CD4-positive, alpha-beta T cell treated with Interleukin-15 for 1 hour (primary cell): ENCODE measurements around the gene APOBEC3B.
"Not testable (repeated sequence)": the region's sequence is repeated elsewhere in the genome, so short reads cannot be mapped to it uniquely, and the experiment has no call there.

Source experiments
- DNase-seq: peaks from one replicate; pipeline ENCODE4 v3.0.0-alpha.2; 2020

Gene APOBEC3B

DNA sequence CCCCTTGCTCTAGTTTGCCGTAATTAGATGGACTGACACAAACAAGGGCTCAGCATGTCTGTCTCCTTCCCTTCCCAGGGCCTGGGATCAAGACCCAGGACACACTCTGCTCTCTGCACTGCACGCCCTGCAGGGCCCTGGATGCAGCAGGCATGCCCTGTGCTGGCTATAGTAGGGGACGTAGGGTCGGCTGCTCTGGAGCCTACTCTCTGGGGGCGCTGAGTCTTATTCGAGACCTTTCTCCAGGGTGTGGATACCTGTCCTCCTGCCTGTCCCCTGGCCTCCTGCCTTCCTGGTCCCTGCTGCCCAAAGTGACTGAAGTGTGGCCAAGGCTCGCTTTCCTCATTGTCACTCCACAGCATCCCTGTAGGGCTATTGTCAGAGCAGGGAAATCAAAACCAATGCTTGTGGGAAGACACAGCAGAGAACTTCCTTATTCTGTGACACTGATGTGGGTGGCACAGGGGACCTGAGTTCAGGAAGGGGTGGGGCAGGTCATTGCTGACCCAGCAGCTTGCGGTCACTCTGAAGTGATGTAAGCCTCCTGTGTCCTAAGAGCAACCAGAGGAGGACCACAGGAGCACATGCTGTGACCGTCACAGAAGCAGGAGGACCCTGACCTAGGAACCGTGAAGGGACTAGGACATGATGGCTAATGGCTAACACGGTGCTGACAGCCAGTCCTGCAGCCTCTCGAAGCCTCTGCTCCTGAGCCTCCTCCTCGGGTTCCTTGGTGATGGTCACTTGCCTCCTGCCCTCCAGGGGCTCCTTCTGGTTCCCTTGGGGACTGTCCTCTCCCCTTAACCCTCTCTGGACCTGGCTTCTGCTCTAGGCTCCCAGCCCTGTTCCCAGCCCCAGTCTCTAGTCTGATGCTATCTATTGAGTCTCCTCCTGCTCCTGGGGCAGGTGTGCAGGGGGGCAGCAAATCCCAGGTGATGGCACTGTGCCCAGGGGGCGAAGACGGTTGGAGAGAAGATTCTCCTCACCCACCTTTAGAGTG lies 14.4 kb upstream of the APOBEC3B start:
- peak; percentile 85 for DNase-seq

DNA sequence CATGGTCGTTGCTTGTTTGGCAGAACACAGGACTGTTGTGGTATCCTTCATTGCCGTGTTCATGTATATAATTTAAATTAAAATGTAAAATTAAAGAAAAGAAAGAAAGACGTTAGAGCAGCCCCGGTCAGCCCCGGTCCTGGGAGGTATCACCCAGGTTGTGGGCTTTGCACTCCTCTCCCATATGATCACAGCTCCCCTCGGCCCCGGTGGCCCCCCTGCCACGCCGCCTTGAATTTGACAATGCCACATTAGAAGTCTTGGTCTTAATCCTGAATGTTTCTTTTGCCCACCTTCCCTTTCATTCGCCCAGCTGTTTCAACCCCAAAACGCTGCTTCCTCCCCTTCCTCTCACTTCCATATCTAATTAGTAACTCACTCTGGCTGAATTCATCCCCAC lies 13.3 kb upstream of the APOBEC3B start:
- DNase-seq = no peak

DNA sequence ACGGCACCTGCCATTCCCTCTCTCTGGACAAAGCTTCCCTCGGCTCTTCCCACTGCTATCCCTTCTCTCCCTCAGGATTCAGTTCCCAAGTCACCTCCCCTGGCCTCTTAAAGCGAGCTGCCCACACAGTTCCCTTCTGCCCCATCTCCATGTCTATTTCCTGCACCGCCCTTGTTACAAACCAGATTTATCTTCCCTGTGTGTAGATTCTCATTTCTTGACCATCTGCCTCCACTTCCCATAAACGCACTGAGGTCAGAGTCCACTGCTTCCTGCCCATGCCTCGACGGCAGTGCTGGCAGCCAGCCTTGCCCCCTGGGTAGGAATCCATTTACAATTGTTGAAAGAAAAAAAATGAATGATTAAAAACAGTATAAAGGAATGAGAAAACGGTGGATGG lies 11.6 kb upstream of the APOBEC3B start:
- DNase-seq = no peak

DNA sequence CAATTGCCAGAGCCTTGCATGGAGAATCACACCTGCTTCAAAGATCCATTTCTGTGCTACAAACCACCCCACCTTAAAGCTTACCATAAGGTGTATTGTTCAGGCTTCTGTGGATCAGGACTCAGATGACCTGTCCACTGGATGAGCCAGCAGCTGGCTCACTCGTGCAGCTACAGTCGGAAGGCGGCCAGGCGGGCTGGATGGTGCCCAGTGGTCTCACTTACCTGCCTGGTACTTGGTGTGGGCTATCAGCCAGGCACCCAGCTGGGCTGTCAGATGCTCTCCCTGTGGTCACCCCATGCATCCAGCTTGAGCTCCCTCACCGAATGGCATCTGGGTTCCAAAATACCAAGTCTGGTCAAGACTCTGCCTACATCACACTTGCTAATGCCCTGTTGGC lies 10.9 kb upstream of the APOBEC3B start:
- DNase-seq = no peak

DNA sequence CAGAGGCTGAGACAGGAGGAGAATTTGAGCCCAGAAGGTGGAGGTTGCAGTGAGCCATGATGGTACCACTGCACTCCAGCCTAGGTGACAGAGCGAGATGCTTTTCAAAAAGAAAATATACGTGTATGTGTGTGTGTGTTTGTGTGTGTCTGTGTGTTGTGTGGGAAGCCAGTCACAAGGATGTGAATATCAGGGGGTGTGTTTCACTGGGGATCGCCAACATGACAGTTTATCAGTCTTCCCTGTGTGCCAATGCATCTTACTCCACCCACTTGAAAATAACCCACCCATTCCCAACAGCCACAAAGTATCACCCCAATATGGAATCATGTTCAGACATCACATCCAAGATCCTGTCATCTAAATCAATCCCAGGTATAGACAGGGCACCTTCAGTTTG lies 10.4 kb upstream of the APOBEC3B start:
- no peak for DNase-seq

DNA sequence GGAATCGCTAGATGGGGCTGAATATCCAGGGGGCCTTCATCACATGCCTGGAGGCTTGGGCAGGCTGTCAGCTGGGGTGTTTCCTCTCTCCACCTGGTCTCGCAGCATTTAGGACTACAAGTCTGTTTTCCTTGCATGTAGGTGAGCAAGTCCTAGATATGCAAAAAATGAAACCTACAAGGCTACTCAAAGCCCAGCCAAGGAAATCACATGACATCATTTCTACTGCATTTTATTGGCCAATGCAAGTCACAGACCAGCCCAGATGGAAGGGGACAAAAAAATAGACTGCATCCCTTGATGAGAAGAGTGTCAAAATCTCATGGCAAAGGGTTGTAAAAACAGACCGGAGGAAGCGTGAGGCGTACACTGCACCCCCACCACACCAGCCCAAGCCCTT lies 9.6 kb upstream of the APOBEC3B start:
- no peak for DNase-seq

DNA sequence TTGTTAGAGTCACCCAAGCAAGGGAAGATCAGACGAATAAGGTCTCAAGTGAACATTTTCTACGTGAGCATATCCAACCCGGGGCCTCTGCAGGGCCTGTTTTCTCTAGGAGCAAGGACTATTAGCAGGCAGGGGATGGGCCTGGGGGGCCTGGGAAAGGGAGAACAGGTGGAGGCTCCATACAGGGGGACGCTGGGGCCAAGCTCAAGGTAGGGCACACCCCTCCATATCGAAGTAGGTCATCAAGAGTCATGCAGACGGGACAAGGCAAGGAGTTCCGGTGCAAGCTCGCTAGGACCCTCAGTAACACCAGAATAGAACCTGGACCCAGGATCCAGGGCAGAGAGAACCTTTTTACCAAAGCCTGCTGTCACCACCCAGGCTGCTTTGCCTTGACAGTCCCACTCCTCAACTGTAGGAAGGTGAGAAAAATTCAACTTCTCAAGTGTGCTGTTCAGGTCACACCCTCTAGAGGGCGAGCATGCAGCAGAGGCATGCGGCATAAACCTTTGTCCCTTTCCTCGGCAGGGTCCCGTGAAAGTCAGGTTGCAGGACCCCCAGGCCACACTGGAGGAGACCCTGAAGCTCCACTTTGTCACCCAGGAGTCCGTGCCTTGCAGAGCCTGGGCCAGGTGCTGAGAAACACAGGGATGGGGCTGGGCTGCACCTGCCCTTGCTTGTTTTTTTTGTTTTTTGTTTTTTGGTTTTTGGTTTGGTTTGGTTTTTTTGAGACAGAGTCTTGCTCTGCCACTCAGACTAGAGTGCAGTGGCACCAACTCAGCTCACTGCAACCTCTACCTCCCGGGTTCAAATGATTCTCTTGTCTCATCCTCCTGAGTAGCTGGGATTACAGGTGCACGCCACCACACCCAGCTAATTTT lies 8.6 kb upstream of the APOBEC3B start:
- DNase-seq = peak; percentile 44

DNA sequence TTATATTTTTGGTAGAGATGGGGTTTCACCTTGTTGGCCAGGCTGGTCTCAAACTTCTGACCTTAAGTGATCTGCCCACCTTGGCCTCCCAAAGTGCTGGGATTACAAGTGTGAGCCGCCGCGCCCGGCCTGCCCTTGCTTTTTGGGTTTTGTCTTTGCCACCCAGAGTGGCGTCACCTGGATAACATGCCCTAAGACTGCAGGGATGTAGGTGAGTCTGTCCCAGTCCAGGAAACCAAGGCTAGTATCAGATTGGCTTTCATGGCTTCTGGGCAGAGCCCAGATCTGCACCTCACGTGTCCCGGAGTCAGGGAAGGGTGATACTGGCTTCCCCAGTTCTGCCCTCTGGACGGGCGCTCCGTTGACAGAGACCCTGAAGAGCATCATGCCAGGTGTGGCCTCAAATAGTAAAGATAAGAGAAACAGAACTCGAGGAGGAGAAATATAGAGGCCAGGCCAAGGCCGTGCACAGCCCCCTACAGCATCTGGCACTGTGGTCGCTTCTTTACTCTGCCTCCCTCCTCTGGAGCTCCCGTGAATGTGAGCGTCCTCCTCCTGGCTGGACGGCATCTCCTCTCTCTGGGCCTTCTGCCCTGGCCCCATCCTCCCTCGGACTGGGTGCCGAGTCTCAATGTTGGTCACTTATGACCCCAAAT lies 7.8 kb upstream of the APOBEC3B start:
- DNase-seq = no peak

DNA sequence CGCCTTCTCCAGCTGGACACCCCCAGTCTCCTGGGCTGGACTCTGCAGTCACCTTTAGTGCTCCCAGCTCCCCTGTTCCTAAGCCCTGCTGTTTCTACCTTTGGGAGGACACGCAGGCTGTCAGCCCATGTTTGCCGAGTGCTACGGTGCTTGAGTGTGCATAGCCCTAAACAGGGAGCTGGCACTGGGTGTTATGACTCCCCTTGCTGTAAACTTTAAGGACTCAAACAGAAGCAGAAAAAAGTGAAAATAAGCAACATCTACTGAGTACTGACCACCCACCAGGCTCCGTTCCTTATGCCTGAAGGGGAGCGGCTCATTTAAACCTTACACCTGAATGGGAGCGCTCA lies 7.3 kb upstream of the APOBEC3B start:
- DNase-seq = no peak

DNA sequence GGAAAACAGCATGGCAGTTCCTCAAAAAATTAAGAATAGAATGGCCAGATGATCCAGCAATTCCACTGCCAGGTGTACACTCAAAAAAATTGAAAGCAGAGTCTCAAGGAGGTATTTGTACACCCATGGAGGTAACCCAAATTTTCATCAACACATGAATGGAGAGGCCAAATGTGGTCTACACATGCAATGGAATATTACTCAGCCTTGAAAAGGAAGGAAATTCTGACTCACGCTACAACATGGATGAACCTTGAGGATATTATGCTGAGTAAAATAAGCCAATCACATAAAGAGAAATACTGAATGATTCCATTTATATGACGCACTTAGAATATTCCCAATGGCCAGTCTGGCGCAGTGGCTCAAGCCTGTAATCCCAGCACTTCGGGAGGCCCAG lies 4.9 kb upstream of the APOBEC3B start:
- DNase-seq = not testable (repeated sequence)

DNA sequence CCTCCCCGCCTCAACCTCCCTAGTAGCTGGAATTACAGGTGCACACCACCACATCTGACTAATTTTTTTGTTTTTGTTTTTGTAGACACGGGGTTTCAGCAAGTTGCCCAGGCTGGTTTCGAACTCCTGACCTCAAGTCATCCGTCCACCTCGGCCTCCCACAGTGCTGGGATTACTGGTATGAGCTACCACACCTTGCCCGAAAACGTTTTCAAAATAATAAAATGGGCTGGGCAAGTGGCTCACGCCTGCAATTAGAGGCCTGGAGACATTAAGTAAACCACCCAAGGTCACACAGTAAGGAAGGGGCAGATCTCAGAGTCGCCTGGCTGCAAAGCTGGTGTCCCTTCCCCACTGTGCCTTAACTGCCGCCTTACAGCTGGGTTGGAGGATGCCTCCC lies 1.6 kb upstream of the APOBEC3B start:
- not testable (repeated sequence) for DNase-seq

DNA sequence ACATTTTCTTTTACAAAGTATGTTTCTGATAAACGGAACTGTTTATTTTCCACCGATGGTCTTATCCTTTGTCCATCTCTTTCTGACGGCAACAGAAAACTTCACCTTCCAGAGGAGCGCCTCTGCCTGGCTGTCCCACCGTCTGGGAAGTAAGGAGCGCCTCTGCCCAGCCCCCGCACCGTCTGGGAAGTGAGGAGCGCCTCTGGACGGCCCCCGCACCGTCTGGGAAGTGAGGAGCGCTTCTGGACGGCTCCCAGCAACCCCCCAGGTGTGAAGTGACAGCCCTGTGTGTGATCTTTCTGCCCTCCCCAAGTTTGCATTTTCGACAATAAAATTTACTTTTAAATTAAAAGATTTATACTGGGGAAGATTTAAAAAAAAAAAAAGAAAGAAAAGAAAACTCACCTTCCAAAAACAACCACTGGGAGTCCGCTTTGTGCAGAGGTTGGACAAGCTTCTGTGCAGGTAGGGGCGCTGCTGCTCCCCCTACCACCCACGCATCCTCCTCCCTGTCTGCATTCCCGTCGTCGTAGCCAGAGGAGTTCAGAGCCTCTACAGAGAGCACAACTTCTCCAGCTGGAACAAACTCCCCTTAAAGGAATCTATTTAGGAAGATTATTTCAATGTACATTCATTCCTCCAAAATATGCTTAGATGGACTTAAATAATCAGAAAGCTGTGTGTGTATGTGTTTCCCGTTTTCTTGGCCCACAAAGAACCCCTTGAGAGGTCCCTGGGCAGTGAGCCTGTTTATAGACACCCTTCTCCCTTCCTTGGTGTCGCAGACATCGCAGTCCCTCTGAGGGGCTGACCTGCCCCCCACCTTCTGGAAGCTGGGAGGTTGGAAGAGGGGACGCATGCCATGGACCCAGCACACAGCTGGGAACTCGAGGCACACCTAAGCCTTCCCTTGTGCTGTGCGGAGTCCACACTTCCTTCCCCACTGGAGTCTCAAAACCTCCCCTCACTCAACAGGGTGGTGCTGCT lies 849 bp upstream of the APOBEC3B start:
- DNase-seq = no peak

DNA sequence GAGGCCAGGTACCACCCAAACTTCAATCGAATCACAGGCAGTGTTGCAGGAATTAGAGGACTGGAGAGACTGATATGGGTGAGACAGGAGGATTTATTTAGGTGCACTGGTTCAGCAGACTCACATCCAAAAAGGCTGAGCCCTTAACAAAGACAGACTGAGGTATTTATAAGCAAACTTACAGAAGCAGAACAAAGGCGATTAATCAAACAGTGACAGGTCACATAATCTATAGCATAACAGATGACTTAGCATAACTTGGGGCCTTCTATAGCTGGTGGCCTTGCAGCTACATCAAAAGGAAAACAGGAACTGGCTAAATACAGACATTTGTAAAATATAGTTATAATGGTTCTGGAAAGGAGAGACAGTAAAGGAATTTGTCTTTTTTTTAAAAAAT lies 2.1 kb downstream of the APOBEC3B start:
- no peak for DNase-seq

DNA sequence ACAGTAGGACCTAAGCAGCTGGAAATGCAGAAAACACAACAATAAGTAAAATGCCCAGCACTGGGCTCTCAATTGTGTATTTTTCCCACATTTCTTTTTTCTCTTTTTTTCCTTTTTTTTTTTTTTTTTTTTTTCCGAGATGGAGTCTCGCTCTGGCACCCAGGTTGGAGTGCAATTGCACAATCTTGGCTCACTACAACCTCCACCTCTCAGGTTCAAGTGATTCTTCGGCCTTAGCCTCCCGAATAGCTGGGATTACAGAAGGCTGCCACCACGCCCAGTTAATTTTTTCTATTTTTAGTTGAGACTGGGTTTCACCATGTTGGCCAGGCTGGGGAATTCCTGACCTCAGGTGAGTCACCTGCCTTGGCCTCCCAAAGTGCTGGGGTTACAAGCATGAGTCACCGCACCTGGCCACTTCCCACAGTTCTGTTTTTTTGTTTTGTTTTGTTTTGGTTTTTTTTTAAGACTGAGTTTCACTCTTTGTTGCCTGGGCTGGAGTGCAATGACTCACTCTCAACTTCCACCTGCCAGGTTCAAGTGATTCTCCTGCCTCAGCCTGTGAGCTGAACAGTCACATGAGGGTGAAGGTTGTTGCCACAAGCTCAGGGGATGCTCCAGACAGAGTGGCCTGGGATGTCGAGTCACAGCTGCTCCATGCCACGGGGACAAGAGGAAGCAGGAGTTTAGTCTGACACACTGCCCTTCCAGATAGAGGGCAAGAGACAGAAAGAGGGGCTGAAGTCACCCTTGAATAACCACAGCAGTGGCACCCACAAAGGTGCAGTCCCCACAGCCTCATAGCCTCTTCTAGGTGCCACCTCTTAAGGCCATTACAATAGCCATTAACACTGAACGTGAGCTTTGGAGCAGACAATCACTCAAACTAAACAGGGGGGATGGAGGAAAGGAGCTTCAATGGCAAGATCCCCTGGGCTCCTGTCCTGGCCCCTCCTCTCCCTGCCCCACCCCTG lies 2.9 kb downstream of the APOBEC3B start:
- peak; percentile 85 for DNase-seq

DNA sequence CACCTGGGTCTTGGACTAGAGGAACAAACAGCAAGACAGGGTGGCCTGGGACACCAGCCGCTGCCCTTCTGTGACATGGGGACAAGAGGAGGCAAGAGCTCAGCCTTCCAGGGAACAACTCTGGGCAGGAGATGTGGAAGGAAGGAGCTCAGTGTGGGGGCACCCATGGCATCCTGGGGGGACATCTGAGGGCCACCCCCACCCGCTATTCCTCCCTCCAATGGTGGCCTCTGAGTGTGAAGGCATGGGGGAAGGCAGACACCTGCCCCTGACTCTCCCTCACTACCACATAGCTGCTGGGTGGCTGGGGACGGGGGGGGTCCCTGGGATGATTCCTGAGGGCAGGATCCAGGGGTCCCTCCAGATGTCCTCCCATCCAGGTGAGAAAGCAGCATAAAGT lies 4.5 kb downstream of the APOBEC3B start:
- DNase-seq = no peak

DNA sequence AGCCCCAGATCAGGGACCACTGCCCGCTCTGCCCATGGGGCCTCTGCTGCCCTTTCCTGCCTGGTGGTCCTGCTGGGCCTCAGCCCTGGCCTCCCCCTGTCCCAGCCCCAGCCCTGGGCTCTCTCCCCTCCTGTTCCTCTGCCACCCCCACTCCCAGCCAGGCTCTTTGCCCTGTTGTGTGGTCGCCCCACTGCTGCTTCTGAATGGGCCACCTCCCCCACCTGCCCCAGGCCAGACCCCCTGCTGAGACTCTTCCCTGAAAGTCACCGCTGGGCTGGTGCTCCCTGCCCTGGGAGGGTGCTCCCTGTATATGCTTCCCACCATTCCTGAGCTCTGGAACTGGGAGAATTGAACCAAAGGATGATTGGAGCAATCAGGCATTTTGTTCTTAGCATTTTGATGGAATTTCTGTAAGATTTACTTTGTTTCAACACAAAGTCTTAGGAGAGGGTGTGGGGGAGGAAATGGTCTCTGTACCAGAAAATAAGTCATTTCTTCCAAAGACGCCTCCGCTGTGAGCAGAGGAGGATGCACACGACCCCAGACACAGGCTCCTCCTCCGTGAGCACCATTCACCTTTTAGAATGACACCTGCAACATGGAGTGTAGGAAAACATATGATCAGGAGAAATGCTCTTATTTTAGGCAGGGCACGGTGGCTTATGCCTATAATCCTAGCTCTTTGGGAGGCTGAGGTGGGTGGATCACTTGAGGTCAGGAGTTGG lies 5.2 kb downstream of the APOBEC3B start:
- no peak for DNase-seq

DNA sequence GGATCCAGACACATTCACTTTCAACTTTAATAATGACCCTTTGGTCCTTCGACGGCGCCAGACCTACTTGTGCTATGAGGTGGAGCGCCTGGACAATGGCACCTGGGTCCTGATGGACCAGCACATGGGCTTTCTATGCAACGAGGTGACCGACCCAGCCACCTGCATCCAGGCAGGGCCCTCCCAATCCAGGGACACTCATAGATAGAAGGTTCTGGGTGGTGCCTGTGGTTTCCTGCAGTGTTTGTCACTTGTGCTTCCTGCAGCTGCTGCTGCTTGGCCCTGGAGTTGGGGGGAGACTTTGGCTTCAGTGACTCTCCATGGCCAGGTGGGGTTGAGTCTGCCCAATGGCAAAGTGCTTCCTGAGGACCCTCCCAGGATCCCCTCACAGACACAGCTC lies 7.3 kb downstream of the APOBEC3B start:
- no peak for DNase-seq

DNA sequence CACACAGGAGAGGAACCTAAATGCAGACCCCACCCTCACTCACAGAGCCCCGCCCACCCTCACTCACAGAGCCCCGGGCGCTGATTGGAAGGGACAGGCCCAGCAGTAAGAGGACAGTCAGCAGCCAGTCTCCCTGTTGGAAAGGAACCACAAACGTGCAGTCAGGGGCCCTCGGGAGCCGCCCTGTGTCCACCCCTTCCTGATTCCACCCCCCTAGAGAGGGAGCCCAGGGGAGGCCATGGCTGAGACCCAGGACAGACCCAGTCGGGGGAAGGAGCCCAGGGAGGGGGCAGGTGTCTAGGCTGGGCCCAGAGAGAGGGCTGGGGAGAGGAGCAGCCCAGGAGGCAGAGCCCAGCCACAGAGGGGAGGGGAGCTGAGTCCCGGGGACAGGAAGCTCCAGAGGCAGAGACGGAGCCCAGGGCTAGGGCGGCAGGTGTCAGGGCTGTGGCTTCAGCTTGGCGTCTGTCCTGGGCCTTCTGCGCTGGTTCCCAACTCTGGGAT lies 10.8 kb downstream of the APOBEC3B start:
- DNase-seq = not testable (repeated sequence)

DNA sequence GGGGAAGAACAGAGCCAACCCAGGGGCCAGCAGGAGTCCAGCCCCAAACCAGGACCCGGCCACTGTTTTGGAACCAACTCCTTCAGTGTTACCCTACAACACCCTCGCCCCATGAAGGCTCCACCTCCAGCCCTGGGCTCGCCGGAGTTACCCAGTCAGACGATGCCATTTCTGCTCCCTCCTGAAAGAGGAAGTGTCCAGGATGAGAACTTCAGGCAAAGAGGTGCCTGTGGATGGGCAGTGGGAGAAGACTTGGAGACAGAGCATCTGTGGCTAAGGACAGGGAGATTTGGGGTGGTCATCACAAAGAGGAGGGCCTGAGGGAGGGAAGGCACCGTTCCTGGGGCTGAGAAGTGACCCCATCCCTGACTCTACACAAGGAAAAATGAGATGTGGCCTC lies 14.0 kb downstream of the APOBEC3B start:
- no peak for DNase-seq

DNA sequence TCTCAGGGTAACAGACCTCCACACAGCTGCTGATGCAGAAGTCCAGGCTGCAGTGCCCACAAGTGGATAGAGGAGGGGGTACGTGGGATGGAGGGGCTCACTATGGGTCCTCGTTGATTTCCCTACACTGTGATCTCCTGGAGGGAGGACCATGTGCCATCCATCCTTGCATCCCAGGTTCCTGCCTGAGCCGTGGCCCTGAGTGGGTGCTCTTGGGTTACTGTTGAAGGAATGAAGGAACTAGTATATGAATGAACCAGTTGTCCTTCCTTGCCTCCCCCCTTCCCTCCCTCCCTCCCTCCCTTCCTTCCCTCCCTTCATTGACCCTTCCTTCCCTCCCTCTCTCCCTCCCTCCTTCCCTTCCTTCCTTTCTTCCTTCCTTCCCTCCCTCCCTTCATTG lies 15.4 kb downstream of the APOBEC3B start:
- DNase-seq = no peak
